ENCODE data around the gene ZNF618. TPM values are rescaled to one million over a fixed set of nuclear protein-coding genes. Genes with fewer than 3 reads are reported as not detected.

Gene ZNF618
- total RNA-seq, 1 donor from 2014 or later = 51.5 TPM

DNA sequence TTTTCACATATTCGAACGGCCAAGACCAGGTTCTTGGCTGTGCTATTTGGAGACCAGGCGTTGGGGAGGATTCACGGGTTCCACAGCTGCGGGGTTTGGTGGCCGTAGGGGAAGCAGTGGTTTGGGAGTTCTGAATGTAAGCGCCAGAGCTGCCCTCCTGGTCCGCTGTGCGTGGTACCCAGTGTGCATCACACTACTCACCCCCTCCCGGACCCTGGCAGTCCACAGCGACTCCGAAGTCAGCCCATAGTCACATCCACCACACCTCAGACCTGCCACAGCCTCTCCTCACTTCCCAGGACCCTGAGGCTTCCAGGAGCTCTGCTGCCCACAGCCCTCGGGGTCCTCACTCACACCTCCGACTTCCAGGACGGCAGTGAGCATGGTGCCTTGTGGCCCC lies 175.2 kb downstream of the ZNF618 start:
- no peak for TF ChIP-seq CTCF (conservative IDR thresholded peaks at IDR 0.05)
- Mint-ChIP-seq H3K4me3 (no peak overlapping the region), H3K36me3 (peaks cover 30% of the 10 kb centered on the region), H3K27me3 (no peaks in the 10 kb centered on the region), H3K9me3 (no peaks in the 10 kb centered on the region), H3K4me1 (ENCODE audit: unreplicated experiment) (no peaks in the 10 kb centered on the region), H3K27ac (no peak overlapping the region)
- peak; percentile 54 for DNase-seq (ENCODE audit: extremely low spot score, unreplicated experiment)

GRCh38 chr9:114051706-114052105 lies 175.6 kb downstream of the ZNF618 start:
- no peak for TF ChIP-seq CTCF (conservative IDR thresholded peaks at IDR 0.05)
- H3K4me3 Mint-ChIP-seq = no peak overlapping the region
- no peak for DNase-seq (ENCODE audit: extremely low spot score, unreplicated experiment)
- no peaks in the 10 kb centered on the region for H3K4me1 Mint-ChIP-seq (ENCODE audit: unreplicated experiment)
- H3K36me3 Mint-ChIP-seq = peaks cover 30% of the 10 kb centered on the region
- no peak overlapping the region for H3K27ac Mint-ChIP-seq
- H3K9me3 Mint-ChIP-seq = no peaks in the 10 kb centered on the region
- no peaks in the 10 kb centered on the region for H3K27me3 Mint-ChIP-seq

- H3K9me3 Mint-ChIP-seq = no peaks in the 10 kb centered on the region
Measured at GRCh38 chr9:114053246-114054005, 177.3 kb downstream of the ZNF618 start.

DNA sequence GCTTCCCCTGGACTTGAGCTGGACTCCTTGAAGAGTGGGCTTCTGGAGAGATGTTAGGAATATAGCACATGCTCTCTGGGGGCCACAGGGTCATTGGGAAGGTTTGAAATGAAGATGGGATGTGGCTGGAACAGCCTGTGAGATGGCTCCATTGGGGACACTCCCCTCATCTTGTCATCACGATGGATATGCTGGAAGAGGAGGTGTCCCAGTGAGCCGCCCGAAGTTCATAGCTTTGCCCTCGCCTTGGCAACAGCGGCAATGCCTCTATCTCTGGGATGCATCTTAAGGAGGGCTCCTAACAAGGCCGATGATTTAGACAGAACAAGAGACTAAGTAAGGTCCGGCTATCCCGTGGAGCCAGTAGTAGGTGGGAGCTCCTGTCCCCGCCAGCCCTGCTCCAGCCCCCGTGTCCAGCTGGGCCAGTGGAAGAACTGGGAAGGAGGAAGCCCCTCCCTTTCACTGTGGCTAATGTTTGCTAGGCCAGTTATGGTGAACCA lies 178.1 kb downstream of the ZNF618 start:
- H3K27ac Mint-ChIP-seq = no peak overlapping the region
- H3K9me3 Mint-ChIP-seq = no peaks in the 10 kb centered on the region
- H3K36me3 Mint-ChIP-seq = peaks cover 28% of the 10 kb centered on the region
- H3K4me1 Mint-ChIP-seq (ENCODE audit: unreplicated experiment) = peaks cover 6% of the 10 kb centered on the region
- peak; percentile 29 for DNase-seq (ENCODE audit: extremely low spot score, unreplicated experiment)
- no peak overlapping the region for H3K4me3 Mint-ChIP-seq
- H3K27me3 Mint-ChIP-seq = no peaks in the 10 kb centered on the region
- no peak for TF ChIP-seq CTCF (conservative IDR thresholded peaks at IDR 0.05)

More at GRCh38 chr9:114053246-114054005, 177.3 kb downstream of the ZNF618 start:
- Mint-ChIP-seq H3K27me3 (no peaks in the 10 kb centered on the region), H3K27ac (no peak overlapping the region), H3K4me3 (no peak overlapping the region), H3K36me3 (peaks cover 30% of the 10 kb centered on the region), H3K4me1 (ENCODE audit: unreplicated experiment) (peaks cover 6% of the 10 kb centered on the region)
- DNase-seq (ENCODE audit: extremely low spot score, unreplicated experiment) = peak; percentile 36
- no peak for TF ChIP-seq CTCF (conservative IDR thresholded peaks at IDR 0.05)

- peak; percentile 47 for DNase-seq (ENCODE audit: extremely low spot score, unreplicated experiment)
- TF ChIP-seq CTCF (conservative IDR thresholded peaks at IDR 0.05) = no peak
- H3K27ac Mint-ChIP-seq = no peak overlapping the region
- peaks cover 11% of the 10 kb centered on the region for H3K4me1 Mint-ChIP-seq (ENCODE audit: unreplicated experiment)
- H3K9me3 Mint-ChIP-seq = no peaks in the 10 kb centered on the region
- no peaks in the 10 kb centered on the region for H3K27me3 Mint-ChIP-seq
- H3K36me3 Mint-ChIP-seq = peaks cover 24% of the 10 kb centered on the region
- H3K4me3 Mint-ChIP-seq = no peak overlapping the region
Measured at GRCh38 chr9:114055061-114055460, 179.0 kb downstream of the ZNF618 start.

Measured in type B pancreatic cell (in vitro differentiated cells).